GM21717 (cell line): ENCODE measurements around the gene SERGEF.

Experiments used
- ATAC-seq: cut with Tn5 transposase; IDR thresholded peaks from one replicate; pipeline ENCODE4 v1.9.1; 2021; ENCODE audit warnings: mild to moderate bottlenecking, moderate library complexity; ENCODE audit not compliant: unreplicated experiment

The SERGEF gene

GRCh38 chr11:18012906-18013781 lies at the start of gene SERGEF:
SERGEF (minus strand) TSS chr11:18013047; CDS start chr11:18013010, 37 bp downstream.
- ATAC-seq = peak; percentile 90

GRCh38 chr11:18061351-18061750 lies 48.5 kb upstream of the SERGEF start:
- no peak for ATAC-seq

- ATAC-seq = no peak
These were observed 43.8 kb upstream of the SERGEF start for GRCh38 chr11:18056561-18057181.

- ATAC-seq = no peak
These were observed 41.8 kb upstream of the SERGEF start for GRCh38 chr11:18054511-18055103.

- no peak for ATAC-seq
These were observed 38.0 kb upstream of the SERGEF start for GRCh38 chr11:18050848-18051247.

- no peak for ATAC-seq
These were observed 33.4 kb upstream of the SERGEF start, which contains the start of gene TPH1 for GRCh38 chr11:18046116-18046777. TPH1 (minus strand) TSS chr11:18046269; CDS start chr11:18040762, 5,507 bp downstream.

- no peak for ATAC-seq
These were observed 23.6 kb upstream of the SERGEF start for GRCh38 chr11:18036456-18036855.

- no peak for ATAC-seq
These were observed 14.6 kb upstream of the SERGEF start for GRCh38 chr11:18027475-18027874.

- ATAC-seq = no peak
These were observed 9.6 kb upstream of the SERGEF start for GRCh38 chr11:18022419-18022818.

GRCh38 chr11:18019650-18020049 lies 6.8 kb upstream of the SERGEF start:
- no peak for ATAC-seq

- no peak for ATAC-seq
These were observed 3.9 kb upstream of the SERGEF start for GRCh38 chr11:18016789-18017188.

GRCh38 chr11:18014876-18015275 lies 2.0 kb upstream of the SERGEF start:
- no peak for ATAC-seq

- no peak for ATAC-seq
These were observed 1.1 kb upstream of the SERGEF start for GRCh38 chr11:18013790-18014507.

- peak; percentile 6 for ATAC-seq
These were observed 533 bp downstream of the SERGEF start for GRCh38 chr11:18012122-18012905.

- no peak for ATAC-seq
These were observed 1.2 kb downstream of the SERGEF start for GRCh38 chr11:18011633-18012032.

GRCh38 chr11:18010977-18011586 lies 1.8 kb downstream of the SERGEF start:
- ATAC-seq = no peak

- ATAC-seq = no peak
These were observed 2.7 kb downstream of the SERGEF start for GRCh38 chr11:18010121-18010670.

- no peak for ATAC-seq
These were observed 7.3 kb downstream of the SERGEF start for GRCh38 chr11:18005376-18006129.
